GM12878 (cell line): Measurements from ENCODE around the gene LILRB2. TPM values are rescaled to one million over a fixed set of nuclear protein-coding genes. Genes with fewer than 3 reads are reported as not detected.

Experiments
- ATAC-seq: fragments of 200-7000 bp; cut with Tn5 transposase; 3 replicates; pipeline ENCODE4 v1.9.1; 2020; ENCODE audit warnings: mild to moderate bottlenecking, moderate library complexity
- BruUV-seq: library from RNA; stranded (reverse); fragments of 400-500 nt; replicated peaks from 2 replicates; lab custom pipeline; 2021; lab: Mats Ljungman, UMichigan
- CTCF ChIA-PET: fragments of 300-600 bp; sonication (Branson Sonifier 250); formaldehyde crosslinking; extraction: SDS; loops from one replicate; lab custom pipeline; 2021; ENCODE audit warnings: inconsistent platforms; lab: Yijun Ruan, JAX
- POLR2A ChIA-PET: fragments of 350-600 bp; formaldehyde crosslinking; extraction: SDS; loops from one replicate; lab custom pipeline; 2021; ENCODE audit warnings: inconsistent platforms; lab: Charles Lee
- RAD21 ChIA-PET: fragments of 300-600 bp; sonication (Branson Sonifier 250); formaldehyde crosslinking; loops from one replicate; lab custom pipeline; 2023; ENCODE audit warnings: antibody characterized with exemption; ENCODE audit not compliant: unreplicated experiment; lab: Charles Lee
- SMC1A ChIA-PET: fragments of 300-600 bp; sonication (Branson Sonifier 250); formaldehyde crosslinking; loops from one replicate; lab custom pipeline; 2023; ENCODE audit not compliant: unreplicated experiment, uncharacterized antibody; lab: Charles Lee
- DNase-seq: peaks from one replicate; pipeline ENCODE4 v3.0.0-alpha.2; 2011; ENCODE audit warnings: low read depth, low spot score
- FAIRE-seq: peaks from 3 replicates; lab custom pipeline; 2011; peaks lifted over from hg19 to GRCh38; lab: Jason Lieb, UNC
- H2AFZ ChIP-seq: 2 replicates; pipeline ENCODE4 v1.6.0; 2011; ENCODE audit warnings: low read depth, low read length, control low read depth; ENCODE audit not compliant: control insufficient read depth
- H3K27ac ChIP-seq: 2 replicates; pipeline ENCODE4 v1.5.1; 2011; ENCODE audit warnings: control low read depth; ENCODE audit not compliant: control insufficient read depth, insufficient read depth
- H3K27me3 ChIP-seq, 2 experiments: replicated peaks in 1 of 2; 2 replicates each; pipeline versions ENCODE4 v1.6.0 to v1.6.1; 2011; ENCODE audit warnings: low read length in 1 of 2; ENCODE audit not compliant: control insufficient read depth in 2 of 2, insufficient read depth in 2 of 2
- H3K36me3 ChIP-seq, 2 experiments: 2 replicates each; pipeline ENCODE4 v1.5.1; 2011; ENCODE audit warnings: low read length in 1 of 2; ENCODE audit not compliant: control insufficient read depth in 2 of 2, insufficient read depth in 2 of 2
- H3K4me1 ChIP-seq: 2 replicates; pipeline ENCODE4 v1.6.1; 2011; ENCODE audit warnings: mild to moderate bottlenecking, low read length, moderate library complexity, mixed read lengths; ENCODE audit not compliant: control insufficient read depth, insufficient read depth
- H3K4me2 ChIP-seq: 2 replicates; pipeline ENCODE4 v1.6.0; 2011; ENCODE audit warnings: control low read depth; ENCODE audit not compliant: control insufficient read depth, insufficient read depth
- H3K4me3 ChIP-seq: fragments of 200-600 bp; sonication (generic); 2 replicates; pipeline ENCODE4 v1.5.1; 2016
- H3K79me2 ChIP-seq: 2 replicates; pipeline ENCODE4 v1.6.0; 2011; ENCODE audit warnings: low read length; ENCODE audit not compliant: control insufficient read depth, insufficient read depth
- H3K9ac ChIP-seq: 2 replicates; pipeline ENCODE4 v1.8.0; 2011; ENCODE audit warnings: low read length, control low read depth, mixed read lengths; ENCODE audit not compliant: control insufficient read depth, insufficient read depth
- H3K9me3 ChIP-seq: replicated peaks from 3 replicates; pipeline ENCODE4 v1.5.1; 2011; ENCODE audit warnings: mild to moderate bottlenecking, low read length; ENCODE audit not compliant: control insufficient read depth, insufficient read depth
- H4K20me1 ChIP-seq: 2 replicates; pipeline ENCODE4 v1.6.0; 2011; ENCODE audit not compliant: control insufficient read depth, insufficient read depth
- FOS ChIP-seq: IDR thresholded peaks from 3 replicates; pipeline ENCODE4 v1.6.1; 2011; ENCODE audit warnings: borderline replicate concordance; ENCODE audit not compliant: insufficient read length; ENCODE audit errors: extremely low read depth
- GATAD2B ChIP-seq: fragments of 450-650 bp; conservative IDR thresholded peaks from 2 replicates; pipeline ENCODE4 v1.6.1; 2017; ENCODE audit warnings: low read depth, mild to moderate bottlenecking, moderate library complexity
- WGBS: methylation state at CpG from one replicate; pipeline ENCODE4 v1.1.6; 2016; ENCODE audit warnings: low lambda C conversion rate; ENCODE audit not compliant: insufficient replicate concordance, insufficient coverage; ENCODE audit errors: missing lambda C conversion rate; 5-methylcytosine and 5-hydroxymethylcytosine counted together
- in situ Hi-C: fragments of 300-500 bp; cut with MboI; formaldehyde crosslinking; loops from 9 replicates; pipeline ENCODE4 v1.14.3; 2018; ENCODE audit warnings: mixed read lengths
- intact Hi-C: fragments of 100-400 bp; cut with micrococcal nuclease; formaldehyde crosslinking; loops from one replicate; pipeline ENCODE4 v1.14.2; 2022; ENCODE audit not compliant: unreplicated experiment
- polyA plus RNA-seq, 11 experiments: library from polyadenylated mRNA; depleted of rRNA in 4 of 11; unstranded in 6 of 11; stranded (reverse) in 5 of 11; fragments of >200 nt; fragmentation: Nextera tagmentation in 4 of 11; fragmentation: Illumina TruSeq in 1 of 11; extraction: Ambion mirVana in 4 of 11; extraction: Trizol in 1 of 11; gene quantifications; 1 replicate in 1 of 11; 2 replicates in 10 of 11; pipeline versions ENCODE4 v1.2.1 to v1.2.3, GENCODE V29; 2011 to 2016; ENCODE audit warnings: inconsistent platforms in 2 of 11, missing spikeins in 2 of 11, low read depth in 1 of 11
- total RNA-seq, 4 experiments: library from RNA; depleted of rRNA in 3 of 4; stranded (reverse); fragments of >200 nt in 3 of 4; fragmentation: Illumina TruSeq in 1 of 4; extraction: Trizol in 1 of 4; gene quantifications; 2 replicates each; pipeline versions ENCODE4 v1.2.1 to v1.2.3, GENCODE V29; 2013 to 2021
- TF ChIP-seq, protein P1 (sequence below): fragments of 450-650 bp; IDR thresholded peaks from 2 replicates; pipeline ENCODE4 v1.6.1; 2017; ENCODE audit warnings: mild to moderate bottlenecking, moderate library complexity

Gene LILRB2
- total and polyA plus RNA-seq, 10 of the 15 experiments (the other 5 are each of a cell fraction or from before 2014, with no cell fraction given) = 0.08 to 0.18 (median 0.15) TPM; not detected in 4

DNA sequence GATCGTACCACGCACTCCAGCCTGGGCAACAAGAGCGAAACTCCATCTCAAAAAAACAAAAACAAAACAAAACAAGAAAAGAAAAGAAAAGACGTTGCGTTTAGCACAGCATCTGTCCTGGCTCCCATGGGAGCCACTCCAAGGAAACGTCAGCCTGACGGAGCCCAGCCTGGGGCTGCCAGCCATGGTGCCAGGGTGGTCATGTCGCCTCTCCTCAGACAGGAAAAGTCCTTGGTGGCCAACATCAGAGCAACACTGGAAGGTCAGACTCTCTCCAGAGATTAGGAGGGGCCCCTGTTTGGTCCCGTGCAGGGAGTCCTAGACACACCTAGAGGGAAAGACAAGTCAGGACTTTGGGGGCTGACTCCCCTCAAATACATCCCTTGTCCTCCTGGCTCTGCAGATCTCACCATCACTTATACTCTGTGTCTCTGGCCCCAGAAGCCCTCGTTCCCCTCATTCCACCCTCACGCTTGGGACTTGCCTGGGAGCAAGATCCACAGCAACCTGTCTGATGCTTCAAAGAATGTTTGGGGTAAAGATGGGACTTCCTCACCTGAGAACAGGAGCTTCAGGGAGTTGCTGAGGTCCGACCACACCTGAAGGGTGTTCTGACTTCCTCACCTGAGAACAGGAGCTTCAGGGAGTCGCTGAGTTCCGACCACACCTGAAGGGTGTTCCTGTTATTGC lies 48.7 kb upstream of the LILRB2 start:
- 15% methylated on average over 14 of the region's 14 CpGs for WGBS
- no peak overlapping the region for H3K4me3 ChIP-seq
- ChIA-PET POLR2A (interaction anchor here (0.7 kb wide), 1 partner anchor 11 kb away, joined by 3 read pairs; no protein-coding TSS in a partner anchor), RAD21 (no interaction called here), CTCF (interaction anchor here (0.8 to 9.9 kb wide), 2 partner anchors 24 to 60 kb away, joined by 4 to 171 read pairs; no protein-coding TSS in a partner anchor), SMC1A (interaction anchor here (1.2 kb wide), 1 partner anchor 61 kb away, joined by 4 read pairs; no protein-coding TSS in a partner anchor)
- H3K9ac ChIP-seq = no peak overlapping the region
- in situ Hi-C loops = loop anchor here (5.0 kb wide), 1 partner anchor 63 kb away; no protein-coding TSS in a partner anchor
- H3K36me3 ChIP-seq = no peaks in the 10 kb centered on the region
- no peak overlapping the region for H3K4me2 ChIP-seq
- H2AFZ ChIP-seq = no peak overlapping the region
- ATAC-seq (no peak), FAIRE-seq (no peak)
- peaks cover 4% of the 10 kb centered on the region; the same call in 2 of the 3 replicates for H3K9me3 ChIP-seq
- H3K27ac ChIP-seq = no peak overlapping the region
- no peaks in the 10 kb centered on the region for H3K4me1 ChIP-seq
- no peaks in the 10 kb centered on the region for H3K79me2 ChIP-seq
- H3K27me3 ChIP-seq = no peaks in the 10 kb centered on the region
- no TSS peak for BruUV-seq
- no peaks in the 10 kb centered on the region for H4K20me1 ChIP-seq
- TF ChIP-seq FOS = no peak
- no peak for TF ChIP-seq GATAD2B
- TF ChIP-seq, protein P1, sequence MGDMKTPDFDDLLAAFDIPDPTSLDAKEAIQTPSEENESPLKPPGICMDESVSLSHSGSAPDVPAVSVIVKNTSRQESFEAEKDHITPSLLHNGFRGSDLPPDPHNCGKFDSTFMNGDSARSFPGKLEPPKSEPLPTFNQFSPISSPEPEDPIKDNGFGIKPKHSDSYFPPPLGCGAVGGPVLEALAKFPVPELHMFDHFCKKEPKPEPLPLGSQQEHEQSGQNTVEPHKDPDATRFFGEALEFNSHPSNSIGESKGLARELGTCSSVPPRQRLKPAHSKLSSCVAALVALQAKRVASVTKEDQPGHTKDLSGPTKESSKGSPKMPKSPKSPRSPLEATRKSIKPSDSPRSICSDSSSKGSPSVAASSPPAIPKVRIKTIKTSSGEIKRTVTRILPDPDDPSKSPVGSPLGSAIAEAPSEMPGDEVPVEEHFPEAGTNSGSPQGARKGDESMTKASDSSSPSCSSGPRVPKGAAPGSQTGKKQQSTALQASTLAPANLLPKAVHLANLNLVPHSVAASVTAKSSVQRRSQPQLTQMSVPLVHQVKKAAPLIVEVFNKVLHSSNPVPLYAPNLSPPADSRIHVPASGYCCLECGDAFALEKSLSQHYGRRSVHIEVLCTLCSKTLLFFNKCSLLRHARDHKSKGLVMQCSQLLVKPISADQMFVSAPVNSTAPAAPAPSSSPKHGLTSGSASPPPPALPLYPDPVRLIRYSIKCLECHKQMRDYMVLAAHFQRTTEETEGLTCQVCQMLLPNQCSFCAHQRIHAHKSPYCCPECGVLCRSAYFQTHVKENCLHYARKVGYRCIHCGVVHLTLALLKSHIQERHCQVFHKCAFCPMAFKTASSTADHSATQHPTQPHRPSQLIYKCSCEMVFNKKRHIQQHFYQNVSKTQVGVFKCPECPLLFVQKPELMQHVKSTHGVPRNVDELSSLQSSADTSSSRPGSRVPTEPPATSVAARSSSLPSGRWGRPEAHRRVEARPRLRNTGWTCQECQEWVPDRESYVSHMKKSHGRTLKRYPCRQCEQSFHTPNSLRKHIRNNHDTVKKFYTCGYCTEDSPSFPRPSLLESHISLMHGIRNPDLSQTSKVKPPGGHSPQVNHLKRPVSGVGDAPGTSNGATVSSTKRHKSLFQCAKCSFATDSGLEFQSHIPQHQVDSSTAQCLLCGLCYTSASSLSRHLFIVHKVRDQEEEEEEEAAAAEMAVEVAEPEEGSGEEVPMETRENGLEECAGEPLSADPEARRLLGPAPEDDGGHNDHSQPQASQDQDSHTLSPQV = no peak
- TF ChIP-seq, all 136 proteins: peak for 0
- intact Hi-C loops = no loop called here
- DNase-seq = no peak
